Stimulated activated naive CD8-positive, alpha-beta T cell treated with anti-CD3 and anti-CD28 coated beads, Interleukin-15, Interleukin-2, amounts not matched to agents 100 ng/mL and 50 ng/mL, for 24 hours (primary cell): ENCODE measurements around the gene ANGPTL3.
"Not testable (repeated sequence)": the region's sequence is repeated elsewhere in the genome, so short reads cannot be mapped to it uniquely, and the experiment has no call there.

Experiments
- H3K27ac Mint-ChIP-seq: one replicate; pipeline ENCODE4 v1.8.0; 2021; ENCODE audit warnings: mild to moderate bottlenecking, mixed read lengths
- H3K27me3 Mint-ChIP-seq: one replicate; pipeline ENCODE4 v1.8.0; 2021; ENCODE audit warnings: mixed read lengths
- H3K36me3 Mint-ChIP-seq: one replicate; pipeline ENCODE4 v1.8.0; 2021; ENCODE audit warnings: low read depth, mixed read lengths
- H3K4me1 Mint-ChIP-seq: one replicate; pipeline ENCODE4 v1.8.0; 2021; ENCODE audit warnings: low read depth, mixed read lengths
- H3K4me3 Mint-ChIP-seq: one replicate; pipeline ENCODE4 v1.8.0; 2021; ENCODE audit warnings: mild to moderate bottlenecking, mixed read lengths
- H3K9me3 Mint-ChIP-seq: one replicate; pipeline ENCODE4 v1.8.0; 2021; ENCODE audit warnings: mixed read lengths

The ANGPTL3 gene

DNA sequence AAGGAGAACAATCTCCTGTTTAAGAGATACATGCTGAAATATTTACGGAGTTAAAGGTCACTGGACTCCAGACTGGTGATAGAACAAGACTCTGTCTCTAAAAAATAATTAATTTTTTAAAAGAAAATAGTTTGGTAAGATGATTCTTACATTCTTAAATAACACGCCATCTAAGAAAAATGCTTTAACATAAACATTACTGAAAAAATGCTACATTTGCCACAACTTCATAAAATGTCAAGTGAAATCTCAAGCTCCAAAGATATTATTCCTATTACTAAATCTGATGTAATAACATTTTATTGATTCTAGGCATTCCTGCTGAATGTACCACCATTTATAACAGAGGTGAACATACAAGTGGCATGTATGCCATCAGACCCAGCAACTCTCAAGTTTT is 4.1 kb downstream of the ANGPTL3 start:
- no peak overlapping the region for H3K27ac Mint-ChIP-seq
- H3K9me3 Mint-ChIP-seq, result no peaks in the 10 kb centered on the region
- no peaks in the 10 kb centered on the region for H3K36me3 Mint-ChIP-seq
- H3K4me1 Mint-ChIP-seq, result no peaks in the 10 kb centered on the region
- no peak overlapping the region for H3K4me3 Mint-ChIP-seq
- H3K27me3 Mint-ChIP-seq, result no peaks in the 10 kb centered on the region

DNA sequence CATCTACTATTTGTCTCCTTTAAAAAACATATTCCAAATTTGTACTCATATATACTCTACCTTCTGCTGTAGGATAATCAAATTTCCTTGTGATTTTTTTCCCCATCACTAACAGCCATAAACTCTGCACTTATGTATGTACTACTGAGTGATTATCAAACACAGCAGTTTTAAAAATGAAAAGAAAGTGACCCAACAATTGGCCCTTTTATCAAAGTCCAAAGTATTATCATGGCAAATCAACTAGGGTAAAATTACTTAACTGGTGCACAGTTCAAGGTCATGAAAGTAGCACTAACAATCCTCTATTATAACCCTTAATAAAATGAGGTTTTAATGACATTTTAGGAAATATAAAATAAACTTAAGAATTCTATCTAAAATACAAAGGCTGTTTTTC is 11.6 kb downstream of the ANGPTL3 start:
- no peak overlapping the region for H3K27ac Mint-ChIP-seq
- H3K9me3 Mint-ChIP-seq, result no peaks in the 10 kb centered on the region
- peaks cover 4% of the 10 kb centered on the region for H3K36me3 Mint-ChIP-seq
- H3K27me3 Mint-ChIP-seq, result no peaks in the 10 kb centered on the region
- no peak overlapping the region for H3K4me3 Mint-ChIP-seq
- no peaks in the 10 kb centered on the region for H3K4me1 Mint-ChIP-seq

DNA sequence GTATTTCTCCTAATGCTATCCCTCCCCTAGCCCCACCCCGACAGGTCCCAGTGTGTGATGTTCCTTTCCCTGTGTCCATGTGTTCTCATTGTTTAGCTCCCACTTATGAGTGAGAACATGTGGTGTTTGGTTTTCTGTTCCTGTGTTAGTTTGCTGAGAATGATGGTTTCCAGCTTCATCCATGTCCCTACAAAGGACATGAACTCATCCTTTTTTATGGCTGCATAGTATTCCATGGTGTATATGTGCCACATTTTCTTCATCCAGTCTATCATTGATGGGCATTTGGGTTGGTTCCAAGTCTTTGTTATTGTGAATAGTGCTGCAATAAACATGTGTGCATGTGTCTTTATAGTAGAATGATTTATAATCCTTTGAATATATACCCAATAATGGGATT is 13.3 kb downstream of the ANGPTL3 start:
- H3K9me3 Mint-ChIP-seq, H3K27ac Mint-ChIP-seq, H3K4me1 Mint-ChIP-seq, H3K4me3 Mint-ChIP-seq, H3K27me3 Mint-ChIP-seq, H3K36me3 Mint-ChIP-seq: not testable (repeated sequence)

DNA sequence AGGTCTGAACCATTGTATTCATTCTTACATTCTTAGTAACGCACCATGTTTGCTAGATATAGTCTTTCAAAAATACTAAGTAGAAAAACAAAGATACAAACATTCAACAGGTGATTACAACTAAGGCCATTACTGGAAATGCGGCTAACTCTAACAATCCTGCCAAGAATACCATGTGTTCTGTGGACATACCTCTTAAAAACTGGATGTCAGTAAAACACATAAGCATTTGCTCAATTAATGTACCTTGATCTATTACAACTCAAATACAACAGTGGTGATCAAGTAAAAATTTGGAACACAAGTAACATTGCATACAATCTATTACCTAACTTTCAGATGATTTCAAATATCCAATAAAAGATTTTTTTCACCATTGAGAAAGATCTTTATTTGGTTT is 15.4 kb downstream of the ANGPTL3 start:
- H3K4me3 Mint-ChIP-seq, result no peak overlapping the region
- H3K36me3 Mint-ChIP-seq, result peaks cover 4% of the 10 kb centered on the region
- no peaks in the 10 kb centered on the region for H3K27me3 Mint-ChIP-seq
- H3K9me3 Mint-ChIP-seq, result no peaks in the 10 kb centered on the region
- H3K4me1 Mint-ChIP-seq, result no peaks in the 10 kb centered on the region
- no peak overlapping the region for H3K27ac Mint-ChIP-seq

DNA sequence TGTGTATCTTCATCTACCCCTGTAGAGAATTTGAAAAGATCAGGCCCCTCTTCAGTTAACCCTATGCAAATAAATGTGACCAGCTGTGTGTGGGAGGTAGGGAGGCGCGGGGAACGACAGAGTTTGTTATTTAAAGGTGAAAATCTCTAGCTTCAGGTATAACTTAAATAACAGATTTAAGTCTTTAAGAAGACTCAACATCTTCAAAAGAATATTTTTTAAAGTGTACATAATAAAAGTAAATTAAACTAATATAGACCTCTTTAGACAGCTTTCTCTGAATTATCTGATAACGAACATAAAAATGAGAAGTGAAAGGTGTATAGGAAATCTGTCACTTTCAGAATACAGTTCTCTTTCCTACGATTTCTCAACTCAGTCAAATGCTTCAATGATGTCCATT is 16.0 kb downstream of the ANGPTL3 start:
- Mint-ChIP-seq H3K4me1 (no peaks in the 10 kb centered on the region), H3K4me3 (no peak overlapping the region), H3K27me3 (no peaks in the 10 kb centered on the region)

DNA sequence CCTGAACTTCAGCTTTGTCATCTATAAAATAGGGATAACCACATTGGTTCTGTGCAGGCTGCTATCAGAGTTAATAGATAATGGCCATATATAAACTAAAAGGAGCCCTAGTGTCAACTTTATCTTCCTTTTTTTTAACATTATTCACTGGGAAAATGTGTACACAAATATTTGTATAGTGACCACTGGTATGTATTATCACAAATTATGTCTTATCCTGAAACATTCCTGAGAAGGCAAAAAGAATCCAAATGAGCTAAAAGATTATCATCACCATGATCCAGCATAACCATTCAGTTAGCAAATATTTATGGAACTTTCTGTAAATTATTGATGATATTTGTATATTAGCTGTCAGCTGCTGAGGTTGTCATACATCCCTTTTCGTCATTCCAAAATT is 16.6 kb downstream of the ANGPTL3 start:
- no peak overlapping the region for H3K4me3 Mint-ChIP-seq
- no peaks in the 10 kb centered on the region for H3K9me3 Mint-ChIP-seq
- no peaks in the 10 kb centered on the region for H3K4me1 Mint-ChIP-seq
- no peak overlapping the region for H3K27ac Mint-ChIP-seq
- H3K27me3 Mint-ChIP-seq, result no peaks in the 10 kb centered on the region
- H3K36me3 Mint-ChIP-seq, result peaks cover 4% of the 10 kb centered on the region

More for the DNA sequence above, 16.0 kb downstream of the ANGPTL3 start:
- Mint-ChIP-seq H3K36me3 (peaks cover 4% of the 10 kb centered on the region), H3K9me3 (no peaks in the 10 kb centered on the region), H3K27ac (no peak overlapping the region)

DNA sequence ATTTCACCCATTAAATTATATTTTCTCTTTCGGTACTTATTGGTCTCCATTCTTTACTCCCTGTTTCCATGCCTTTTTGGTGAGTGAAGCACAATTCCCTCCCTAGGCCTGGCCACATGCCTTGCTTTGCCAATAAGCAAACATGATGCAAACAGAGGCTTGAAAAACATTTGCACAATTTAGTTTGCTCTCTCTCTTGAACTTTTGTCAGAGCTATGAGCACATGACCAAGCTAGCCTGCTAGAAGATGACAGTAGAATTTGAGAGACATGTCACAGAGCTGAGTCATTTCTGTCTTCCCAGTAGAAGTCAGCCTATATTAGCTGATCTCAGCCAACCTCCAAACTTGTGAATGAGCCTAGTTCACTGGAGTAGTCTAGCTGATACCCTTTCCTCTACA is 24.6 kb downstream of the ANGPTL3 start:
- Mint-ChIP-seq H3K9me3 (no peaks in the 10 kb centered on the region), H3K36me3 (peaks cover 11% of the 10 kb centered on the region), H3K27me3 (no peaks in the 10 kb centered on the region), H3K4me1 (peaks cover 15% of the 10 kb centered on the region), H3K27ac (no peak overlapping the region), H3K4me3 (no peak overlapping the region)

DNA sequence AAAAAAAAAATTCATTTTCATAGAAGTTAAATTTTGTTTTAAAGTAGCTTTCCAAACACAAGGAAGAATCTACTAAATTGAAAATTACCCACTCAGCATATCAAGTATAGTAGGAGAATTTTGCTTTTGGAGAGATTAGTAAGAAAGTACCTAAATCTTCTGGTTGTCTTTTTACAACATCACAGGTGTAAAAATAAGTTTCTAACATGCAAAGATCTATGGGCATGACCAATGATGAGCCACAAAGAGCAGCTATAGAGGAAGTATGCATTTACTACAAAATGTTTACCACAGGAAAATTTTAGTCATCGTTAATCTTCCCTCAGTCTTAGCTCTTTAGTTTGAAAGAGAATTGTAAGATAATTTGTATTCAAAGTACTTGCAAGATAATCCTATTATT is 28.1 kb downstream of the ANGPTL3 start:
- H3K36me3 Mint-ChIP-seq, result peaks cover 10% of the 10 kb centered on the region
- no peak overlapping the region for H3K27ac Mint-ChIP-seq
- peaks cover 15% of the 10 kb centered on the region for H3K4me1 Mint-ChIP-seq
- H3K9me3 Mint-ChIP-seq, result no peaks in the 10 kb centered on the region
- no peak overlapping the region for H3K4me3 Mint-ChIP-seq
- no peaks in the 10 kb centered on the region for H3K27me3 Mint-ChIP-seq

DNA sequence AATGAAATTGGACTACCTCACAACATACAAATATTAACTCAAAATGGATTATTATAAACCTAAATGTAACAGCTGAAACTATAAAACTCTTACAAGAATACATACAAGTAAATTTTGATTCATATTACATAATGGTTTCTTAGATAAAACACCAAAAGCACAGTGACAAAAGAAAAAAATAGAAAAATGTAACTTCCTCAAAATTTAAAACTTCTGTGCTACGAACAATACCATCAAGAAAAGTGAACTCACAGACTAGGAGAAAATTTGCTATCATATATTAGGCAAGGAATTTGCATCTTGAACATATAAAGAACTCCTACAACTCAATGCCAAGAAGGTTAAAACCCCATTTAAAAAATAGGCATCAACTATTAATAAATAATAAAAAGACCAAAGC is 31.2 kb downstream of the ANGPTL3 start:
- H3K27ac Mint-ChIP-seq, result no peak overlapping the region
- H3K4me3 Mint-ChIP-seq, result no peak overlapping the region
- no peaks in the 10 kb centered on the region for H3K9me3 Mint-ChIP-seq
- peaks cover 24% of the 10 kb centered on the region for H3K36me3 Mint-ChIP-seq
- peaks cover 12% of the 10 kb centered on the region for H3K4me1 Mint-ChIP-seq
- H3K27me3 Mint-ChIP-seq, result no peaks in the 10 kb centered on the region

DNA sequence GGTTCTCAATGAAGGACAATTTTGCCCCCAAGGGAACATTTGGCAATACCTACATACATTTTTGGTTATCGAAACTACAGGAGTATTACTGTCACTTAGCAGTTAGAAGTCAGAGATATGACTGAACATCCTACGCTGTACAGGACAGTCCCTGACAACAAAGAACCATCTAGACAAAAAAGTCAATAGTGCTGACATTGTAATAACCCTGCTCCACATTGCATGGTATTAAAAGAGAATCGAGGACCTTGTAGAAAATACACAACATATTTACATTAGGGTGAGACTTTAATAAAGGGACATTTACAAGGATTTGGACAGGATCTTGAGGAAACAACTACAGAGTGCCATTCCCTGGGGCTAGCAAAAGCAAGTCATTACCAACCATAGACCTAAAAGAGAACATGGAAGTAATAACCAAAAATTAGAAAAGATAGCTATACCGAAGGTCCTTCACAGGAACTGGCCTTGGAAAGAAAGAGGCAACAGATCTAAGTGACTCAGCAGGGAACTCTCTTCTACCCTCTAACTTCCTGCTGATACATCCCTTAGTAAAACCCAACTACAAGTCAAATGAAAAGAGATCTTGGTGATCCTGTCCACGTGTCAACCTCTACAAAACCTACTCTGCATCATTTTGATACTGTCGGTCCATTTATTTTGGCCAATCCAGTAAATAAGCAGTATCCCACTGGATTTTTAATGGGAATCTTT is 40.2 kb downstream of the ANGPTL3 start:
- Mint-ChIP-seq H3K27ac (no peak overlapping the region), H3K4me3 (no peak overlapping the region), H3K27me3 (no peaks in the 10 kb centered on the region), H3K9me3 (no peaks in the 10 kb centered on the region), H3K36me3 (peaks cover 10% of the 10 kb centered on the region), H3K4me1 (no peaks in the 10 kb centered on the region)

DNA sequence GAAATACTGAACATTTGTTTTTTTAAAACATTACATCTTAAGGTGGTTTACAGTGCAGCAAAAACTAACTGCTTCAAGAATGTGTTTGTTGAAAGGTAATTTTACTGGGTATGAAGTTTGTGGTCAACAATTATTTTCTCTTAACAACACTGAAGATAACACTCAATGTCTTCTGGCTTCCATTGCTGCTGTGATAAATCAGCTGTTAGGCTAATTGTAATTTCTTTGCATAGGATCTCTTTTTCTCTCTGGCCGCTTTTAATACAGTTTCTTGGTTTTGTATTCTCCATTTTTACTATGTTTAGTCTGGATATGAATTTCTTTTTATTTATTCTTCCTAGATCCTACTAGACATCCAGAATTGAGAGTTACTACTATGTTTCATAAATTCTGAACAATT is 46.0 kb downstream of the ANGPTL3 start:
- peaks cover 21% of the 10 kb centered on the region for H3K36me3 Mint-ChIP-seq
- H3K27me3 Mint-ChIP-seq, result no peaks in the 10 kb centered on the region
- H3K9me3 Mint-ChIP-seq, result no peaks in the 10 kb centered on the region
- no peaks in the 10 kb centered on the region for H3K4me1 Mint-ChIP-seq
- H3K4me3 Mint-ChIP-seq, result no peak overlapping the region
- no peak overlapping the region for H3K27ac Mint-ChIP-seq

DNA sequence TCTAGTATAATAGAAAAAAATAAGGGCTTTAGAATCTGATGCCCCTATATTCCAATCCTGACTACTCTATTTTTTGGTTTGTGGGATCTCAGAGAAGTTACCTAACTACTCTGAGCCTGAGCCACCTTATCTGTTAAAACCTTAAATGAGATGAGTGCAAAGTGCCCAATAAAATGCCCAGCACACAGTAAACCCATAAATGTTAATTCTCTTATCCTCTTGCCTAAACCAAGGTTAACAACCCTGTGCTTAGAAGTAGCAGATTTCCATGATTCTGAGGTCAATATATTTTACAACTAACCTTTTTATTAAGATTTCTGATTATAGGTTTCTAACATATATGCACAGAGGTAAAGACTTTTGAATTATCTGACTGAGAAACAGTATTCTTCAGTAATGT is 55.1 kb downstream of the ANGPTL3 start:
- H3K4me1 Mint-ChIP-seq, result no peaks in the 10 kb centered on the region
- H3K27me3 Mint-ChIP-seq, result no peaks in the 10 kb centered on the region
- no peaks in the 10 kb centered on the region for H3K9me3 Mint-ChIP-seq
- no peak overlapping the region for H3K4me3 Mint-ChIP-seq
- H3K27ac Mint-ChIP-seq, result no peak overlapping the region
- H3K36me3 Mint-ChIP-seq, result peaks cover 4% of the 10 kb centered on the region

DNA sequence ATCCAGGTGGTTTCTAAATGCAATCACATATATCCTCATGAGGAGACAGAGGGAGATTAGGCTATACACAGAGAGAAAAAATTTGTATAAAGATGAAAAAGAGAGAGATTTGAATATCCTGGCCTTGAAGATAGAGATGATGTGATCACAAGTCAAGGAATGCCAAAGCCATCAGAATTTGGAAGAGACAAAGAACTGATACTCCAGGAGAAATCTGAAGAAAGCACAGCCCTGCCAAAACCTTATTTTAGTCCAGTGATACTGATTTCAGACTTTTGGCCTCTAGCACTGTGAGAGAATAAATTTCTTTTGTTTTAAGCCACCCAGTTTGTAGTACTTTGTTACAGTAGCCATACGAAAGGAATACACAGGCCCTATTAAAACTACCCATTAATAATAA is 57.4 kb downstream of the ANGPTL3 start:
- no peak overlapping the region for H3K27ac Mint-ChIP-seq
- no peaks in the 10 kb centered on the region for H3K9me3 Mint-ChIP-seq
- H3K36me3 Mint-ChIP-seq, result peaks cover 4% of the 10 kb centered on the region
- H3K4me1 Mint-ChIP-seq, result no peaks in the 10 kb centered on the region
- no peaks in the 10 kb centered on the region for H3K27me3 Mint-ChIP-seq
- no peak overlapping the region for H3K4me3 Mint-ChIP-seq
